ENCODE measurements around the gene SCFD1.

Gene SCFD1

GRCh38 chr14:30655124-30655523 is 33.0 kb downstream of the SCFD1 start:
- no peak for DNase-seq (ENCODE audit: low read depth)
- H3K4me3 ChIP-seq (ENCODE audit: low read length): no peak overlapping the region
- TF ChIP-seq CTCF (conservative IDR thresholded peaks at IDR 0.05; ENCODE audit: low read length): no peak

GRCh38 chr14:30655658-30656057 is 33.5 kb downstream of the SCFD1 start:
- no peak for TF ChIP-seq CTCF (conservative IDR thresholded peaks at IDR 0.05; ENCODE audit: low read length)
- no peak for DNase-seq (ENCODE audit: low read depth)
- no peak overlapping the region for H3K4me3 ChIP-seq (ENCODE audit: low read length)

GRCh38 chr14:30656190-30656632 is 34.1 kb downstream of the SCFD1 start:
- peak; percentile 40 for DNase-seq (ENCODE audit: low read depth)
- TF ChIP-seq CTCF (conservative IDR thresholded peaks at IDR 0.05; ENCODE audit: low read length): peak; percentile 72
- H3K4me3 ChIP-seq (ENCODE audit: low read length): no peak overlapping the region

GRCh38 chr14:30657050-30657449 is 34.9 kb downstream of the SCFD1 start:
- TF ChIP-seq CTCF (conservative IDR thresholded peaks at IDR 0.05; ENCODE audit: low read length): no peak
- DNase-seq (ENCODE audit: low read depth): no peak
- H3K4me3 ChIP-seq (ENCODE audit: low read length): no peak overlapping the region

- DNase-seq (ENCODE audit: low read depth): peak; percentile 11
- TF ChIP-seq CTCF (conservative IDR thresholded peaks at IDR 0.05; ENCODE audit: low read length): peak; percentile 49
- no peak overlapping the region for H3K4me3 ChIP-seq (ENCODE audit: low read length)
Measured at GRCh38 chr14:30657606-30658163, 35.6 kb downstream of the SCFD1 start.

GRCh38 chr14:30658645-30659044 is 36.5 kb downstream of the SCFD1 start:
- H3K4me3 ChIP-seq (ENCODE audit: low read length): no peak overlapping the region

More at GRCh38 chr14:30658645-30659044, 36.5 kb downstream of the SCFD1 start:
- TF ChIP-seq CTCF (conservative IDR thresholded peaks at IDR 0.05; ENCODE audit: low read length): no peak
- no peak for DNase-seq (ENCODE audit: low read depth)

Measured in AG10803 (cell line).